Gastroesophageal sphincter (tissue), 4 donors: ENCODE results near the gene TMIGD1. TPM values are rescaled to one million over a fixed set of nuclear protein-coding genes. Genes with fewer than 3 reads are reported as not detected.

Experiments used
- ATAC-seq: fragments of 150-250 bp; one replicate; pipeline ENCODE4 v1.9.1; 2016; ENCODE audit warnings: mild to moderate bottlenecking, moderate library complexity
- H3K27ac ChIP-seq, 4 donors: fragments of 200-600 bp; sonication (generic) in 3 of 4; 1 replicate in 3 of 4; 2 replicates in 1 of 4; pipeline ENCODE4 v1.5.1; 2016 to 2019
- H3K27me3 ChIP-seq: fragments of 200-600 bp; sonication (generic); one replicate; pipeline ENCODE4 v1.5.1; 2019
- H3K36me3 ChIP-seq, 2 donors: fragments of 200-600 bp; sonication (generic); one replicate each; pipeline ENCODE4 v1.5.1; 2019; ENCODE audit warnings: control low read depth in 1 of 2
- H3K4me1 ChIP-seq, 3 donors: fragments of 200-600 bp; sonication (generic); 1 replicate in 2 of 3; 2 replicates in 1 of 3; pipeline ENCODE4 v1.5.1; 2016 to 2019; ENCODE audit warnings: control low read depth in 2 of 3
- H3K4me3 ChIP-seq, 2 donors: fragments of 200-600 bp; sonication (generic); one replicate each; pipeline ENCODE4 v1.5.1; 2019; ENCODE audit warnings: mild to moderate bottlenecking in 1 of 2, moderate library complexity in 1 of 2
- H3K9me3 ChIP-seq, 3 donors: fragments of 200-600 bp; sonication (generic); one replicate each; pipeline ENCODE4 v1.5.1; 2017 to 2019; ENCODE audit warnings: control low read depth in 2 of 3
- EP300 ChIP-seq: sonication (generic); formaldehyde crosslinking; IDR thresholded peaks from one replicate; pipeline ENCODE4 v1.6.1; 2017; ENCODE audit warnings: antibody characterized with exemption, mild to moderate bottlenecking
- POLR2A ChIP-seq, 2 donors: fragments of 450-650 bp; IDR thresholded peaks; one replicate each; pipeline ENCODE4 v1.6.1; 2017; ENCODE audit warnings: antibody characterized with exemption in 2 of 2, mild to moderate bottlenecking in 2 of 2, moderate library complexity in 1 of 2
- POLR2AphosphoS5 ChIP-seq: sonication (generic); formaldehyde crosslinking; IDR thresholded peaks from one replicate; pipeline ENCODE4 v1.6.1; 2017; ENCODE audit warnings: antibody characterized with exemption
- WGBS, 2 donors: methylation state at CpG; one replicate each; pipeline ENCODE4 v1.1.5; 2018; ENCODE audit warnings: low coverage in 1 of 2; 5-methylcytosine and 5-hydroxymethylcytosine counted together
- total RNA-seq, 4 donors: library from RNA; depleted of rRNA; stranded (reverse); fragments of >200 nt; gene quantifications; one replicate each; pipeline ENCODE4 v1.1.0, GENCODE V29; 2016
- TF ChIP-seq, protein P1 (sequence below), 4 experiments: fragments of 200-600 bp in 2 of 4; fragments of 450-650 bp in 2 of 4; sonication (generic) in 1 of 4; IDR thresholded peaks; one replicate each; pipeline ENCODE4 v1.5.1; 2017 to 2019; ENCODE audit warnings: antibody characterized with exemption in 4 of 4, mild to moderate bottlenecking in 2 of 4, moderate library complexity in 2 of 4

Gene TMIGD1
- total RNA-seq, 4 donors from 2014 or later, result not detected

DNA sequence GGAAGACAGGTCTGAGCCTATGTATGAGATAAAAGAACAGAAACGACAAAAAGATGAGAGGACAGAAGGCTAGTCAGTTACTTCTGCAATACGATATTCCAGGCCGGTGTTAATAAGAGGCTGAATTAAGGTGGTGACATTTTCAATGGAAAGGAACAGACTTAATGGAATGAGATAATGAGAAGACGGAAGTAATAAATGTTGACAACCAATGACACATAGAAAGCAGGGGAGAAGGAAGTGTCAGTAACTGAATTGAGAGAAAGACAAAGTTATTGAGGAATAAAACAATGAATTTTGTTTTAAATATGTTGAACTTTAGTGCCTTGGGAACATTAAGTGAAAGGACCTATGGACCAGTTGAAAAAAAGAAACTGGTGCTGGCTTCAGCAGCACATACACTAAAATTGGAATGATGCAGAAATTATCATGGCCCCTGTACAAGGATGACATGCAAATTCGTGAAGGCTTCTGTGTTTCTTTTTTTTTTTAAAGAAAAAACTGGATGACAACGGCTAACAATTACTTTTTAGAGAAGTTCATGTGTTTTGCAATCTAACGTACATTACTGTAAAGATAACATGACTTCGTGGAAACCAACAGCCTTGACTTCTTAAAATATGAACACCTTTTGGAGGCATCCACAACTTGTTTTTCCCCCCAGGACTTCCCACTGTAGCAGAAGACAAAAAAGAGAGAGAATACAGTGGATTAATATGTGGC is 26.4 kb upstream of the TMIGD1 start:
- ATAC-seq, result no peak
- Histone ChIP-seq H3K9me3 (peaks cover 0 to 13% (median 0%) of the 10 kb centered on the region in 3 donors), H3K36me3 (no peaks in the 10 kb centered on the region), H3K27ac (no peak overlapping the region), H3K4me3 (no peak overlapping the region), H3K4me1 (peaks cover 0 to 6% (median 0%) of the 10 kb centered on the region in 3 donors), H3K27me3 (no peaks in the 10 kb centered on the region)
- 76 to 86% methylated on average over 8 of the region's 8 CpGs for WGBS, 2 donors
- TF ChIP-seq, protein P1, sequence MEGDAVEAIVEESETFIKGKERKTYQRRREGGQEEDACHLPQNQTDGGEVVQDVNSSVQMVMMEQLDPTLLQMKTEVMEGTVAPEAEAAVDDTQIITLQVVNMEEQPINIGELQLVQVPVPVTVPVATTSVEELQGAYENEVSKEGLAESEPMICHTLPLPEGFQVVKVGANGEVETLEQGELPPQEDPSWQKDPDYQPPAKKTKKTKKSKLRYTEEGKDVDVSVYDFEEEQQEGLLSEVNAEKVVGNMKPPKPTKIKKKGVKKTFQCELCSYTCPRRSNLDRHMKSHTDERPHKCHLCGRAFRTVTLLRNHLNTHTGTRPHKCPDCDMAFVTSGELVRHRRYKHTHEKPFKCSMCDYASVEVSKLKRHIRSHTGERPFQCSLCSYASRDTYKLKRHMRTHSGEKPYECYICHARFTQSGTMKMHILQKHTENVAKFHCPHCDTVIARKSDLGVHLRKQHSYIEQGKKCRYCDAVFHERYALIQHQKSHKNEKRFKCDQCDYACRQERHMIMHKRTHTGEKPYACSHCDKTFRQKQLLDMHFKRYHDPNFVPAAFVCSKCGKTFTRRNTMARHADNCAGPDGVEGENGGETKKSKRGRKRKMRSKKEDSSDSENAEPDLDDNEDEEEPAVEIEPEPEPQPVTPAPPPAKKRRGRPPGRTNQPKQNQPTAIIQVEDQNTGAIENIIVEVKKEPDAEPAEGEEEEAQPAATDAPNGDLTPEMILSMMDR (IDR thresholded peaks at IDR 0.05), result no peak
- TF ChIP-seq POLR2A (IDR thresholded peaks at IDR 0.05) (no peak), EP300 (no peak)

- no peak overlapping the region for H3K27ac ChIP-seq
- TF ChIP-seq EP300, result no peak
- no peak for TF ChIP-seq POLR2AphosphoS5
- no peak for TF ChIP-seq POLR2A (IDR thresholded peaks at IDR 0.05)
- TF ChIP-seq, protein P1 (IDR thresholded peaks at IDR 0.05), result no peak
- H3K27me3 ChIP-seq, result no peaks in the 10 kb centered on the region
- WGBS, 2 donors, result 65 to 67% methylated on average over 5 of the region's 5 CpGs
- H3K36me3 ChIP-seq, result no peaks in the 10 kb centered on the region
- H3K9me3 ChIP-seq, result peaks cover 0 to 13% (median 0%) of the 10 kb centered on the region in 3 donors
- H3K4me1 ChIP-seq, result peaks cover 0 to 2% (median 0%) of the 10 kb centered on the region in 3 donors
- ATAC-seq, result no peak
- no peak overlapping the region for H3K4me3 ChIP-seq
Measured at GRCh38 chr17:30358055-30358760, 24.4 kb upstream of the TMIGD1 start.

DNA sequence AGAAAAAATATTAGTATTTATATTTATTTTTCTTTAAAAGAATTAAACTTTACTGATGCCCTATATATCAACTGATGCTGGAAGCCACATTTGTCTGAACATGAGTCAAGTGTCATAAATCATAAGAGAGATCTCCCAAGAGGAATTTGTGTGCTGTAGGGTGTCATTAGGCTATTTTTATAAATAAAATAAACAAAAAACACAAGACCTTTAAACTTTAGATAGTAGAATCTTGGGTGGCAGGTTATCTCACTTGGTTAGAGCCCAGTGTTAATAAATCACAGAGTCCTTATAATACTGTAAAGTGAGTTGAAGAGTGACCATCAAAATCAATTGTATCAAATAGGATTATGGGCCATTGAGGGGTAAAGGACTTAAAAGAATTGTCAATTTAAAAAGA is 23.6 kb upstream of the TMIGD1 start:
- H3K27ac ChIP-seq, result no peak overlapping the region
- TF ChIP-seq, protein P1 (IDR thresholded peaks at IDR 0.05), result no peak
- no peak for TF ChIP-seq POLR2AphosphoS5
- no peaks in the 10 kb centered on the region for H3K4me1 ChIP-seq
- H3K27me3 ChIP-seq, result no peaks in the 10 kb centered on the region
- no peak overlapping the region for H3K4me3 ChIP-seq
- H3K9me3 ChIP-seq, result peaks cover 0 to 13% (median 0%) of the 10 kb centered on the region in 3 donors
- no peak for ATAC-seq
- H3K36me3 ChIP-seq, result no peaks in the 10 kb centered on the region

- Histone ChIP-seq H3K36me3 (no peaks in the 10 kb centered on the region), H3K9me3 (no peaks in the 10 kb centered on the region), H3K27me3 (no peaks in the 10 kb centered on the region), H3K27ac (no peak overlapping the region), H3K4me3 (no peak overlapping the region), H3K4me1 (no peaks in the 10 kb centered on the region)
- no peak for TF ChIP-seq EP300
- TF ChIP-seq POLR2A (IDR thresholded peaks at IDR 0.05), result no peak
- TF ChIP-seq, protein P1 (IDR thresholded peaks at IDR 0.05), result no peak
- TF ChIP-seq POLR2AphosphoS5, result no peak
- no peak for ATAC-seq
Measured at GRCh38 chr17:30354701-30355100, 20.8 kb upstream of the TMIGD1 start.

GRCh38 chr17:30352240-30352814 is 18.5 kb upstream of the TMIGD1 start:
- TF ChIP-seq, protein P1 (IDR thresholded peaks at IDR 0.05), result no peak
- TF ChIP-seq POLR2AphosphoS5 (no peak), POLR2A (IDR thresholded peaks at IDR 0.05) (no peak), EP300 (no peak)
- no peak overlapping the region for H3K27ac ChIP-seq
- H3K4me3 ChIP-seq, result no peak overlapping the region
- ATAC-seq, result no peak
- H3K9me3 ChIP-seq, result no peaks in the 10 kb centered on the region
- 60 to 100% methylated on average over 2 of the region's 2 CpGs for WGBS, 2 donors
- H3K27me3 ChIP-seq, result no peaks in the 10 kb centered on the region
- no peaks in the 10 kb centered on the region for H3K36me3 ChIP-seq
- no peaks in the 10 kb centered on the region for H3K4me1 ChIP-seq
